Measurements from ENCODE around the gene MVP. TPM values are rescaled to one million over a fixed set of nuclear protein-coding genes. Genes with fewer than 3 reads are reported as not detected.
A peak's percentile ranks its signal among the peaks of the same experiment; 100 is the strongest.
"Not testable (repeated sequence)": the region's sequence is repeated elsewhere in the genome, so short reads cannot be mapped to it uniquely, and the experiment has no call there.

MVP gene
- total and polyA plus RNA-seq, 7 donors: 17.6 to 75.9 (median 34.3) TPM

DNA sequence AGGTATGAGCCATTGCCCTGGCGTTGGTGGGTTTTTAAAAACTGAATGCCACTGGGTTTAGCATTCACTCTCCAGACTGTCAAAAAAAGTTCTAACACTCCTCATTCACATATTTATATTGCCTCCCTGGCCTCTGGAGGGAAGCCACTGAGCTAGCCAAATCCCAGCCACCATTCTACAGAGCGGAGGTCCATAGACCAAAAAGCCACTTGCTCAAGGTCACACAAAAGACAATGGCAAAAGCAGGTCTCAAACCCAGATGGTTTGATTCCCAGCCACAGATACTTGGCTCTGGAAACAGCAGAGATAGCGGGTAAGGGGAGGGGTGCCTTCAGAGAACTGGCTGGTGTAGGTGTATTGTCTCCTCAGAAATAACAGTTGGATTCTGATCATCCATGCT is 60.8 kb downstream of the MVP start:
- 70 to 77% (median 75%) methylated on average over 3 of the region's 3 CpGs for WGBS, 3 donors
- ATAC-seq (no peak), DNase-seq (no peak)
- no peak overlapping the region for H3K27ac ChIP-seq
- no peaks in the 10 kb centered on the region for H3K36me3 ChIP-seq (ENCODE audit: insufficient read depth in 1 of 2, low read depth in 1 of 2)
- no peak overlapping the region for H3K4me3 ChIP-seq
- H3K4me1 ChIP-seq: no peaks in the 10 kb centered on the region
- H3K9me3 ChIP-seq: no peaks in the 10 kb centered on the region
- intact Hi-C loops (cut with DNase I): loop anchor here in 1 of 2 donors (10.0 kb wide), 1 partner anchor 136 kb away; the partner anchor contains the start of gene C16orf54
- TF ChIP-seq CTCF (IDR thresholded peaks at IDR 0.05): no peak
- H3K27me3 ChIP-seq (ENCODE audit: insufficient read depth in 3 of 3, low read length in 2 of 3): peaks cover 0 to 36% (median 20%) of the 10 kb centered on the region in 3 donors

GRCh38 chr16:29883987-29884386 is 63.7 kb downstream of the MVP start:
- Histone ChIP-seq H3K27me3 (ENCODE audit: insufficient read depth in 3 of 3, low read length in 2 of 3) (peaks cover 0 to 9% (median 3%) of the 10 kb centered on the region in 3 donors), H3K4me1 (no peaks in the 10 kb centered on the region), H3K36me3 (ENCODE audit: insufficient read depth in 1 of 2, low read depth in 1 of 2) (no peaks in the 10 kb centered on the region), H3K27ac (no peak overlapping the region), H3K4me3 (no peak overlapping the region), H3K9me3 (no peaks in the 10 kb centered on the region)
- ATAC-seq (no peak), DNase-seq (no peak)
- WGBS, 3 donors: 60 to 71% (median 71%) methylated on average over 6 of the region's 6 CpGs
- no peak for TF ChIP-seq CTCF (IDR thresholded peaks at IDR 0.05)
- intact Hi-C loops (cut with DNase I): loop anchor here in 1 of 2 donors (10.0 kb wide), 1 partner anchor 139 kb away; the partner anchor contains the start of gene C16orf54

- not testable (repeated sequence) for H3K27me3 ChIP-seq (ENCODE audit: insufficient read depth in 3 of 3, low read length in 2 of 3); H3K4me1 ChIP-seq; DNase-seq; H3K27ac ChIP-seq; H3K36me3 ChIP-seq (ENCODE audit: insufficient read depth in 1 of 2, low read depth in 1 of 2); ATAC-seq; H3K9me3 ChIP-seq; H3K4me3 ChIP-seq
- intact Hi-C loops (cut with DNase I): loop anchor here in 1 of 2 donors (5.0 to 10.0 kb wide), 2 partner anchors 122 to 145 kb away; partner anchors contain the start of gene C16orf54
- 95 to 97% (median 96%) methylated on average over 3 of the region's 3 CpGs for WGBS, 3 donors
These were observed 69.1 kb downstream of the MVP start for GRCh38 chr16:29889372-29889771.

- no peaks in the 10 kb centered on the region for H3K4me1 ChIP-seq
- intact Hi-C loops (cut with DNase I): no loop called here
- ATAC-seq (peak in 1 of 4 donors; percentile 69), DNase-seq (peak in 1 of 2 donors; percentile 66)
- no peaks in the 10 kb centered on the region for H3K36me3 ChIP-seq (ENCODE audit: insufficient read depth in 1 of 2, low read depth in 1 of 2)
- no peaks in the 10 kb centered on the region for H3K9me3 ChIP-seq
- H3K27me3 ChIP-seq (ENCODE audit: insufficient read depth in 3 of 3, low read length in 2 of 3): peaks cover 0 to 2% (median 0%) of the 10 kb centered on the region in 3 donors
- WGBS, 3 donors: 62 to 68% (median 63%) methylated on average over 10 of the region's 10 CpGs
- H3K4me3 ChIP-seq: no peak overlapping the region
- H3K27ac ChIP-seq: no peak overlapping the region
- no peak for TF ChIP-seq CTCF (IDR thresholded peaks at IDR 0.05)
These were observed 71.5 kb downstream of the MVP start for GRCh38 chr16:29891525-29892457.

DNA sequence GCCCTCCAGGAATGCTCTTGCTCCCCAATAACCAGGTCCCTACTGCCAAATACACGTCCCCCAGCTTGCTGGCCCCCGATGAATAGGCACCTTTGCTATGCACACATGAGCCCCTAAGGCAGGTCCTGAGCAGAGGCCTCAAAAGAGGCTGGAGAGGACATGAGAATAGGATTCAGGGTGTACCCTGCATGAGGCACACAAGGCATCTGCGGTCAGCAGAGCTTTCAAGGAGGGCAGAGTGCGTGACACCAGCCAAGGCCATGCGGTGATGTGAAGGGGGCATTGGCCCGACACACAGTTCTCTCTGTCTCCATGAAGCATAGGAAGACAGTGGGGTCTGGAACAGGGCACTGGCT is 72.2 kb downstream of the MVP start:
- H3K27me3 ChIP-seq (ENCODE audit: insufficient read depth in 3 of 3, low read length in 2 of 3): peaks cover 0 to 6% (median 0%) of the 10 kb centered on the region in 3 donors
- intact Hi-C loops (cut with DNase I): no loop called here
- no peak overlapping the region for H3K4me3 ChIP-seq
- no peaks in the 10 kb centered on the region for H3K36me3 ChIP-seq (ENCODE audit: insufficient read depth in 1 of 2, low read depth in 1 of 2)
- H3K4me1 ChIP-seq: no peaks in the 10 kb centered on the region
- TF ChIP-seq CTCF (IDR thresholded peaks at IDR 0.05): no peak
- H3K27ac ChIP-seq: no peak overlapping the region
- DNase-seq (no peak), ATAC-seq (no peak)
- no peaks in the 10 kb centered on the region for H3K9me3 ChIP-seq
- 84% methylated on average over 6 of the region's 6 CpGs for WGBS, 3 donors
